Measurements from ENCODE around the gene RAD23A.
A peak's percentile ranks its signal among the peaks of the same experiment; 100 is the strongest.
"Not testable (repeated sequence)": the region's sequence is repeated elsewhere in the genome, so short reads cannot be mapped to it uniquely, and the experiment has no call there.

The RAD23A gene

GRCh38 chr19:12937927-12938778 lies 7.5 kb upstream of the RAD23A start, which contains the start of gene CALR:
TSS of gene CALR (plus strand) at chr19:12938609. CDS start at chr19:12938680, 71 bp downstream.
- peak; percentile 97 for DNase-seq (ENCODE audit: low read depth)

GRCh38 chr19:12938779-12939601 lies 6.7 kb upstream of the RAD23A start:
- DNase-seq (ENCODE audit: low read depth): no peak

GRCh38 chr19:12939975-12940423 lies 5.7 kb upstream of the RAD23A start:
- DNase-seq (ENCODE audit: low read depth): no peak

- DNase-seq (ENCODE audit: low read depth): no peak
Observed at GRCh38 chr19:12940897-12941296, 4.8 kb upstream of the RAD23A start.

- DNase-seq (ENCODE audit: low read depth): no peak
Observed at GRCh38 chr19:12943437-12944044, 2.1 kb upstream of the RAD23A start.

GRCh38 chr19:12944104-12944674 lies 1.5 kb upstream of the RAD23A start:
- no peak for DNase-seq (ENCODE audit: low read depth)

- DNase-seq (ENCODE audit: low read depth): peak; percentile 55
Observed at GRCh38 chr19:12946092-12946721, 545 bp downstream of the RAD23A start.

GRCh38 chr19:12946731-12947496 lies 1.3 kb downstream of the RAD23A start:
- DNase-seq (ENCODE audit: low read depth): no peak

GRCh38 chr19:12947702-12948611 lies 2.3 kb downstream of the RAD23A start:
- no peak for DNase-seq (ENCODE audit: low read depth)

- no peak for DNase-seq (ENCODE audit: low read depth)
Observed at GRCh38 chr19:12948612-12949362, 3.1 kb downstream of the RAD23A start.

GRCh38 chr19:12949363-12950283 lies 4.0 kb downstream of the RAD23A start:
- DNase-seq (ENCODE audit: low read depth): no peak

- DNase-seq (ENCODE audit: low read depth): not testable (repeated sequence)
Observed at GRCh38 chr19:12952050-12952449, 6.4 kb downstream of the RAD23A start.

GRCh38 chr19:12952488-12953137 lies 7.0 kb downstream of the RAD23A start:
- DNase-seq (ENCODE audit: low read depth): no peak

- no peak for DNase-seq (ENCODE audit: low read depth)
Observed at GRCh38 chr19:12953138-12953798, 7.6 kb downstream of the RAD23A start.

GRCh38 chr19:12953799-12954611 lies 8.3 kb downstream of the RAD23A start:
- no peak for DNase-seq (ENCODE audit: low read depth)

GRCh38 chr19:12954612-12954962 lies 8.9 kb downstream of the RAD23A start:
- no peak for DNase-seq (ENCODE audit: low read depth)

All from activated T-cell treated with anti-CD3 and anti-CD28 coated beads for 48 hours (primary cell).